Measurements from ENCODE around the gene FAM131A.

The FAM131A gene

GRCh38 chr3:184343200-184343876, 5.9 kb downstream of the FAM131A start:
- no peak for DNase-seq

DNA sequence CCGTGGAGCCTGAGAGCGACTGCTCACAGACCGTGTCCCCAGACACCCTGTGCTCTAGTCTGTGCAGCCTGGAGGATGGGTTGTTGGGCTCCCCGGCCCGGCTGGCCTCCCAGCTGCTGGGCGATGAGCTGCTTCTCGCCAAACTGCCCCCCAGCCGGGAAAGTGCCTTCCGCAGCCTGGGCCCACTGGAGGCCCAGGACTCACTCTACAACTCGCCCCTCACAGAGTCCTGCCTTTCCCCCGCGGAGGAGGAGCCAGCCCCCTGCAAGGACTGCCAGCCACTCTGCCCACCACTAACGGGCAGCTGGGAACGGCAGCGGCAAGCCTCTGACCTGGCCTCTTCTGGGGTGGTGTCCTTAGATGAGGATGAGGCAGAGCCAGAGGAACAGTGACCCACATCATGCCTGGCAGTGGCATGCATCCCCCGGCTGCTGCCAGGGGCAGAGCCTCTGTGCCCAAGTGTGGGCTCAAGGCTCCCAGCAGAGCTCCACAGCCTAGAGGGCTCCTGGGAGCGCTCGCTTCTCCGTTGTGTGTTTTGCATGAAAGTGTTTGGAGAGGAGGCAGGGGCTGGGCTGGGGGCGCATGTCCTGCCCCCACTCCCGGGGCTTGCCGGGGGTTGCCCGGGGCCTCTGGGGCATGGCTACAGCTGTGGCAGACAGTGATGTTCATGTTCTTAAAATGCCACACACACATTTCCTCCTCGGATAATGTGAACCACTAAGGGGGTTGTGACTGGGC, 7.3 kb downstream of the FAM131A start:
- no peak for DNase-seq

- peak; percentile 80 for DNase-seq
Measured at GRCh38 chr3:184345317-184346144, 8.1 kb downstream of the FAM131A start.

GRCh38 chr3:184346480-184347190, 9.2 kb downstream of the FAM131A start:
- DNase-seq: no peak

DNA sequence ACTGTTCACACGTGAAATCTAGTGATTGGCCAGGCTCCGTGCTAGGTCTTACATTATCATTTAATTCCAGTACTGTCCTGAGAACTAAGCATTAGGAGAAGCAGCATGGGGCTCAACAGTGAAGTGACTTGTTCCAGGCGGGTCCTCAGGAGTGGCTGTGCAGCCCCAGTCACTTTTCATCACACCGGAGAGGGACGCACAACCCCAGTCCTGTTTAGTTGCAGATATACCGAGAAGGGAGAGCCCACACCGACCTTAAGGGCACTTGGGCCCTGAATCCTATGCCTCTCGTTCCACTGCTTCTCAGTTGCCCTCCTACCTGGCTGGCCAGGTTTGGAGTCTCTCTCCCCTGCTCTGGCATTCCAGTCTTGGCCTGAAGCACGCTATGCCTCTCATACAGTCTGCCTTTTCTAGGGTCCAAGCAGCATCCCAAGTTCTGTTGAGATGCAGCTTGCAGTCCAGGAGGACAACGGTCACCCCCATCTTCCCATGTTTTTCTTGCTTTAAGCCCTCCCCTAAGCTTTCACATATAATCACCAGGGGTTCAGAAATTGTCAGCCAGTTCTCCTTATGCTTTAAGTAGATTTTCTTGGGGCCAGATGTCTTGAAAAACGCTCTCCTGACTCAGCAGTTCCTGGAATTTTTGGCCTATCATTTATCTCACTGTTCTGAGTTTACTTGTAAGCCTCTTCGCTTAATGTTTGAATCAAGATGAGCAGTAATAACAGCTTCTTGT, 10.1 kb downstream of the FAM131A start:
- DNase-seq: no peak

GRCh38 chr3:184348057-184348382, 10.6 kb downstream of the FAM131A start:
- no peak for DNase-seq

- DNase-seq: no peak
Measured at GRCh38 chr3:184349563-184350470, 12.4 kb downstream of the FAM131A start.

- no peak for DNase-seq
Measured at GRCh38 chr3:184350618-184351017, 13.2 kb downstream of the FAM131A start.

DNA sequence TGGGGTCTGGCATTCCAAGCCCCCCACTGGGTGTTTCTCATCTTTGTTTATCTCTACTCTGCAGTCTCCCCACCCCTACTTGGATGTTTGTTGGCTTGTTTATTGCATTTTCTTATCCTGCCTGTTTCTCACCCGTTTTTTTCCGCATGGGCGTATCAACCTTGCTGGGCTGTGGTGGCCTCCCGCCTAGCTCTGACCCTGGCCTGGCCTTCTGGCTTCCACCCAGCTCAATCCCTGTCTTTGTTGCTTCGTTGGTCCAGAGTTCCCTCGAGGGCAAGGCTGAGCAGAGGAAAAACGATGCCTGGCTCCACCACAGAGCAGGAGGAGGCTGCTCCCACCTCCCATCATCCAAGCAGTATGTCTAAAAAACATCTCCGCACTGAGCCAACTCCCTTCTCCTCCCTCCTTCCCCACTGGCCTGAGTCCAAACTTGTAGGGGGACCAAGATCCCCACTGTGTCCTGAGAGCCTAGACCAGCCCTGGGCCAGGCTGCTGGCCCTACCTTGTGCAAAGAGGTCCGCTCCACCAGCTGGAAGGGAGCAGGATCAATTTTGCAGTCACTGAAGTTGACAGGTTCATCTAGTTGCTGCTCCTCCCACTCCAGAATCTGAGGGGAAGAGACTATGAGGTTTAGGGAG, 14.2 kb downstream of the FAM131A start:
- DNase-seq: no peak

GRCh38 chr3:184352149-184352785, 14.9 kb downstream of the FAM131A start:
- no peak for DNase-seq

DNA sequence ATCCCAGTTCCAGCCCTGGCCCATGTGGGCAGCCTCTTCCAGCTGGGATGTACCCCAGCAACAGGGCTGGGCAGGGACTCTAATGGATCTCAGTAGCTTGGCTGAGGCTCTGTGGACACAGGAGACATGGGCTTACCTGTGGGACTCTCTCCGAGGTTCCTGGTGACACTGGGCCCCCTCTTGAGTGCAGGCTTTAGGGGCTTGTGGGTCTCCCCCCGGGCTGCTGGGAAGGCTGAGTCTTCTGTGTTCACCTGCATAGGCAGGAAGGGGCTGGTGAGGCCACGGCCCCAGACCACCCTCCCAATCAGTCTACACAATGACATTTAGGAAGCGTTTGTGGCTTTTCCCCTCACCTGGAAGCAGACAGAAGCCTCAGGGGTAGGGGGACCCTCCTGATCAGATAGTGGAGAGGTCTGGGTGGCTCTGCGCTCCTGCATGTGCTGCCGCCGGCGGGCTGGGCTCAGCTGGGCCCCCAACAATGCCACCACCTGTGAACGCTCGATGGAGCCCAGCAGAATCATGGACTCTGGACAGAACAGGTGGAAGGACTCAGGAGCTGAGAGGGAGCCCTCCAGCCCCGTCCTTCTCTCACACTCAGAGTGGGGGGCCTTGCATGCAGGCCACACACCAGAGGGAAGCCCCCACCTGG, 15.6 kb downstream of the FAM131A start:
- DNase-seq: no peak

DNA sequence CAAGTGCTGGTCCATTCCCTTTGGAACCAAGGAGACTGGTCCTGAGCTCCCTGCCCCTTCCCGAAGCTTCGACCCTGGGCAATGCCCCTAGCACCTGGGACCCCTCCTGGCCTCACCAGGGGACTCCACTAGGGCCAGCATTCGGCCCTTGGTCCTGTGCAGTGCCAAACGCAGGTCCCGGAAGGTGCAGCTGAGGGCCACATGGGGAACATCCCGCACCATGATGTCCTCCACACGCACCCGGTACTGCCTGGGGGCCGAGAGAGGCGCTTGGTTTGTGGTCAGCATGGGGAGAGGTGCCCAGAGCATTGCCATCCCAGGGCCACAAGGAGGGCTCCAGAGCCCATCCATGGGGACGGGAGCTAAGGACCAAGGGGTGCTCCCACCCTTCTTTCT, 16.1 kb downstream of the FAM131A start:
- no peak for DNase-seq

DNA sequence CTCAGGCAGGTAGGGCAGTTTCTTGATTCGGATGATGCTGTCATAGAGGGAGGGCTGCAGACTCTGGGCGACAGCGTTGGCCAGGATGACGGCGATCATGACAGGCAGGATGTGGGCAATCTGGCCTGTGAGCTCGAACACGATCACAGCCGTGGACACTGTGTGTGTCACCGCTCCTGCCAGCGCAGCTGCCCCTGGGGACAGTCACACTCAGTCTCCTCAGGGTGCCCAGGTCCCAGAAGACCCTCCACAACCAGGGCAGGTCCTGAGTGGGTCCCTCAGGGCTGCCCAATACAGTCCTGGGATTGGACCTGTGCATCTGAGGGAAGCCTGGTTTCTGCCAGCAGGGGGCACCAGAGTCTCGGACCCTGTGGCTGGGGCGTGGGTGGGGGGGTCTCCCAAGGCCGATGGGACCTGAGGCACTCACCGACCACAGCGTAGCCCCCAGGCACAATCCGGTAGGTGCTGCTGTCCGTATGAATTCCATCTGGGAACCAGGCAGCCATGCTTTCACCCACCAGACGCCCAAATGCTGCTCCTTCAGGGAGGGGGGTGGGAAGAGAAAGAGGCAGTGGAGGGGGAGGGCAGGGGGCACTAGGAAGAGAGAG, 16.8 kb downstream of the FAM131A start:
- peak; percentile 54 for DNase-seq

- DNase-seq: no peak
Measured at GRCh38 chr3:184354754-184355153, 17.4 kb downstream of the FAM131A start.

GRCh38 chr3:184355261-184356040, 18.1 kb downstream of the FAM131A start:
- DNase-seq: no peak

- DNase-seq: no peak
Measured at GRCh38 chr3:184357248-184358123, 20.1 kb downstream of the FAM131A start.

- no peak for DNase-seq
Measured at GRCh38 chr3:184358124-184358767, 20.8 kb downstream of the FAM131A start.
